Measurements from ENCODE around the gene AP3M1.

- TF ChIP-seq POLR2AphosphoS5 (IDR thresholded peaks at IDR 0.05; ENCODE audit: low read depth, low read length) (no peak), SIN3A (IDR thresholded peaks at IDR 0.05; ENCODE audit: borderline replicate concordance, insufficient read depth, low read length) (no peak)
- TF ChIP-seq, protein P1, sequence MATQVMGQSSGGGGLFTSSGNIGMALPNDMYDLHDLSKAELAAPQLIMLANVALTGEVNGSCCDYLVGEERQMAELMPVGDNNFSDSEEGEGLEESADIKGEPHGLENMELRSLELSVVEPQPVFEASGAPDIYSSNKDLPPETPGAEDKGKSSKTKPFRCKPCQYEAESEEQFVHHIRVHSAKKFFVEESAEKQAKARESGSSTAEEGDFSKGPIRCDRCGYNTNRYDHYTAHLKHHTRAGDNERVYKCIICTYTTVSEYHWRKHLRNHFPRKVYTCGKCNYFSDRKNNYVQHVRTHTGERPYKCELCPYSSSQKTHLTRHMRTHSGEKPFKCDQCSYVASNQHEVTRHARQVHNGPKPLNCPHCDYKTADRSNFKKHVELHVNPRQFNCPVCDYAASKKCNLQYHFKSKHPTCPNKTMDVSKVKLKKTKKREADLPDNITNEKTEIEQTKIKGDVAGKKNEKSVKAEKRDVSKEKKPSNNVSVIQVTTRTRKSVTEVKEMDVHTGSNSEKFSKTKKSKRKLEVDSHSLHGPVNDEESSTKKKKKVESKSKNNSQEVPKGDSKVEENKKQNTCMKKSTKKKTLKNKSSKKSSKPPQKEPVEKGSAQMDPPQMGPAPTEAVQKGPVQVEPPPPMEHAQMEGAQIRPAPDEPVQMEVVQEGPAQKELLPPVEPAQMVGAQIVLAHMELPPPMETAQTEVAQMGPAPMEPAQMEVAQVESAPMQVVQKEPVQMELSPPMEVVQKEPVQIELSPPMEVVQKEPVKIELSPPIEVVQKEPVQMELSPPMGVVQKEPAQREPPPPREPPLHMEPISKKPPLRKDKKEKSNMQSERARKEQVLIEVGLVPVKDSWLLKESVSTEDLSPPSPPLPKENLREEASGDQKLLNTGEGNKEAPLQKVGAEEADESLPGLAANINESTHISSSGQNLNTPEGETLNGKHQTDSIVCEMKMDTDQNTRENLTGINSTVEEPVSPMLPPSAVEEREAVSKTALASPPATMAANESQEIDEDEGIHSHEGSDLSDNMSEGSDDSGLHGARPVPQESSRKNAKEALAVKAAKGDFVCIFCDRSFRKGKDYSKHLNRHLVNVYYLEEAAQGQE (IDR thresholded peaks at IDR 0.05; ENCODE audit: insufficient read depth in 1 of 2, low read depth in 2 of 2, low read length in 2 of 2): no peak
Measured at GRCh38 chr10:74118804-74119203, 31.8 kb downstream of the AP3M1 start.

Measured in PFSK-1 (cell line).